Aorta (tissue), 5 donors: ENCODE results near the gene COL5A1. TPM values are rescaled to one million over a fixed set of nuclear protein-coding genes. Genes with fewer than 3 reads are reported as not detected.

ENCODE experiments used
- ATAC-seq: fragments of 200-7000 bp; cut with Tn5 transposase; one replicate; pipeline ENCODE4 v1.9.1; 2022; ENCODE audit warnings: moderate library complexity; ENCODE audit not compliant: low FRiP score
- DNase-seq, 2 donors: peaks; one replicate each; pipeline ENCODE4 v3.0.0-alpha.2; 2020
- H3K27ac ChIP-seq, 2 donors: one replicate each; pipeline ENCODE4 v1.5.1; 2013; ENCODE audit warnings: low read length in 2 of 2, mild to moderate bottlenecking in 2 of 2, moderate library complexity in 2 of 2, control low read depth in 1 of 2, inconsistent platforms in 1 of 2, low read depth in 1 of 2
- H3K27me3 ChIP-seq, 2 donors: one replicate each; pipeline ENCODE4 v1.6.1; 2013; ENCODE audit warnings: control low read depth in 1 of 2, low read length in 1 of 2, mild to moderate bottlenecking in 1 of 2, moderate library complexity in 1 of 2; ENCODE audit not compliant: insufficient read depth in 2 of 2, control insufficient read depth in 1 of 2
- H3K36me3 ChIP-seq, 2 donors: one replicate each; pipeline ENCODE4 v1.6.1; 2013; ENCODE audit warnings: control low read depth in 1 of 2, low read length in 1 of 2, mild to moderate bottlenecking in 1 of 2; ENCODE audit not compliant: insufficient read depth in 2 of 2, control insufficient read depth in 1 of 2
- H3K4me1 ChIP-seq, 2 donors: one replicate each; pipeline ENCODE4 v1.6.1; 2013; ENCODE audit warnings: low read length in 2 of 2, control low read depth in 1 of 2, mild to moderate bottlenecking in 1 of 2, moderate library complexity in 1 of 2; ENCODE audit not compliant: insufficient read depth in 2 of 2, control insufficient read depth in 1 of 2
- H3K4me3 ChIP-seq, 2 donors: one replicate each; pipeline ENCODE4 v1.5.1; 2013; ENCODE audit warnings: low read length in 2 of 2, control low read depth in 1 of 2, mild to moderate bottlenecking in 1 of 2
- H3K9me3 ChIP-seq: one replicate; pipeline ENCODE4 v1.6.1; 2013; ENCODE audit warnings: mild to moderate bottlenecking, low read length; ENCODE audit not compliant: control insufficient read depth
- WGBS, 2 donors: extraction: QIAGEN DNeasy Blood & Tissue Kit; methylation state at CpG; one replicate each; pipeline ENCODE4 v1.1.7; 2013; 5-methylcytosine and 5-hydroxymethylcytosine counted together
- intact Hi-C, 2 donors: fragments of 100-400 bp; cut with DNase I; formaldehyde crosslinking; loops; one replicate each; pipeline versions ENCODE4 v1.14.2 to v1.15.0; 2022
- polyA plus RNA-seq, 2 donors: library from polyadenylated mRNA; stranded (reverse); fragments of 200-250 nt; gene quantifications; one replicate each; pipeline ENCODE4 v1.2.3, GENCODE V29; 2013
- total RNA-seq, 2 donors: library from RNA; stranded (reverse); fragmentation: NEBNext Ultra II Directional; extraction: Animal tissue kit (Norgen Biotek cat#: 25700); gene quantifications; one replicate each; pipeline ENCODE4 v1.2.1, GENCODE V29; 2021
- donor health status: healthy with polysubstance abuse.
- donor health status: Bipolar disorder and iron deficiency.
- donor health status: DM: no; HTN: no; CAD: no.
- donor health status: DM: no; HTN: no; CAD: no.
- donor health status: DM: yes; HTN: yes; CAD: no.

The COL5A1 gene
- total and polyA plus RNA-seq, 4 donors: 18.7 to 159 (median 82.8) TPM

DNA sequence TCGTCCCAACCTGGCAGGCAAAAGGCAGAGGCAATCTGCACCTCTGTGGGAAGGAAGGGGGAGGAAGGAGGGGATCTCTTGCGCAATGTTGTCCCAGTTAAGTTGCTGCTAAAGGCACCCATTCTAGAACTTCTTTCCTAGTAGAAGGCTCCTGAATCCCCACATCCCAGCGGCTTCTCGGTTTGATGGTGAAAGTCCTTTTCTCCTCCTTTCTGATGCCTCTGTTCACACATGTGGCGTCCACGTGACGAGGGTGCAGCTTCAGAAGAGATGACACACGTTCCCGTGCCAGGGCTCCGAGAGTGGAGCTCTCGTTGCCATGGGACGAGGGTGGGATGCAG lies 142.1 kb downstream of the COL5A1 start:
- 77 to 78% methylated on average over 12 of the region's 12 CpGs for WGBS, 2 donors

DNA sequence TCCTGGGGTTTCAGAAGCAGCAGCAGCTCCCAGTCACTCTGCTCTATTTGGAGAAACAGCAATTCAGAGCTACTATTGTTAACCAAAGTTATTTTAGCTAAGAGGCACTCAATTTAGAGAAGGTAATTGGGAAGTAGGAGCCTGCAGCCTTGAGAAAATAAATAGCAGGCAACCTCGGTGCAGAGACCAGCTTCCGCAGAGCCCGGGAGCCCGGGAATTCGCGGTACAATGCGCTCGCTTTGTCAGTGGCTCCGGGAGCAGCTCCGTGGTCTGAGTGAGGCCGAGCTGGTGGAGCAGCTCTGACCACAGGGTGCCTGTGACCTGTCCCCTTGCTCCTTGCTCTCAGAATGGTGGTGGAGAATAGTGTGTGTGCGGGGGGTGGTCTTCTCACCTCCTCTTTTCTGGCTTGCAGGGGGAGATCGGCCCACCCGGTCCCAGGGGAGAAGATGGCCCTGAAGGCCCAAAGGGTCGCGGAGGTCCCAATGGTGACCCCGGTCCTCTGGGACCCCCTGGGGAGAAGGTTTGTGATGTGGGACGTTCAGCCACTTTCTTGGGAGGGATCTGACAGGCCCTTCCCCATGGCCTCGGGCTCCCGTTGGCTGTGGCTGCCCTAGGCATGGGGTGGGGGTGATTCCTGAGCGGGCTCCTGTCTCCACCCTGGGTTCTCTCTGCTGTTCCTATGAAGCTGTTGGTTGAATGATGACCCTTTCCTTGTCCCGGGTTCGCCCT lies 143.1 kb downstream of the COL5A1 start:
- peaks cover 0 to 4% of the 10 kb centered on the region in 2 donors for H3K36me3 ChIP-seq
- no peak for DNase-seq
- H3K9me3 ChIP-seq: no peaks in the 10 kb centered on the region

More for the DNA sequence above, 142.1 kb downstream of the COL5A1 start:
- H3K4me3 ChIP-seq: no peak overlapping the region
- intact Hi-C loops: no loop called here
- H3K4me1 ChIP-seq: no peaks in the 10 kb centered on the region
- DNase-seq (no peak), ATAC-seq (no peak)
- no peak overlapping the region for H3K27ac ChIP-seq
- H3K27me3 ChIP-seq: no peaks in the 10 kb centered on the region
- H3K36me3 ChIP-seq: peaks cover 0 to 4% of the 10 kb centered on the region in 2 donors
- no peaks in the 10 kb centered on the region for H3K9me3 ChIP-seq

GRCh38 chr9:134785325-134786108 lies 143.9 kb downstream of the COL5A1 start:
- H3K36me3 ChIP-seq: peaks cover 0 to 6% of the 10 kb centered on the region in 2 donors
- H3K4me1 ChIP-seq: no peaks in the 10 kb centered on the region
- no peaks in the 10 kb centered on the region for H3K27me3 ChIP-seq
- 73 to 75% methylated on average over 23 of the region's 23 CpGs for WGBS, 2 donors
- ATAC-seq (peak; percentile 28), DNase-seq (no peak)
- no peaks in the 10 kb centered on the region for H3K9me3 ChIP-seq
- no peak overlapping the region for H3K27ac ChIP-seq
- intact Hi-C loops: no loop called here
- H3K4me3 ChIP-seq: no peak overlapping the region

More for the DNA sequence above, 143.1 kb downstream of the COL5A1 start:
- WGBS, 2 donors: 81 to 82% methylated on average over 21 to 23 of the region's 23 CpGs
- Histone ChIP-seq H3K27ac (no peak overlapping the region), H3K27me3 (no peaks in the 10 kb centered on the region), H3K4me1 (no peaks in the 10 kb centered on the region), H3K4me3 (no peak overlapping the region)
- intact Hi-C loops: no loop called here
- ATAC-seq: no peak

- no peak for ATAC-seq
- Histone ChIP-seq H3K4me1 (no peaks in the 10 kb centered on the region), H3K4me3 (no peak overlapping the region), H3K36me3 (peaks cover 0 to 5% of the 10 kb centered on the region in 2 donors), H3K27me3 (no peaks in the 10 kb centered on the region), H3K9me3 (no peaks in the 10 kb centered on the region), H3K27ac (no peak overlapping the region)
- WGBS, 2 donors: 79 to 92% methylated on average over 8 of the region's 8 CpGs
- DNase-seq: no peak
- intact Hi-C loops: no loop called here
Measured at GRCh38 chr9:134787601-134788531, 146.3 kb downstream of the COL5A1 start.

DNA sequence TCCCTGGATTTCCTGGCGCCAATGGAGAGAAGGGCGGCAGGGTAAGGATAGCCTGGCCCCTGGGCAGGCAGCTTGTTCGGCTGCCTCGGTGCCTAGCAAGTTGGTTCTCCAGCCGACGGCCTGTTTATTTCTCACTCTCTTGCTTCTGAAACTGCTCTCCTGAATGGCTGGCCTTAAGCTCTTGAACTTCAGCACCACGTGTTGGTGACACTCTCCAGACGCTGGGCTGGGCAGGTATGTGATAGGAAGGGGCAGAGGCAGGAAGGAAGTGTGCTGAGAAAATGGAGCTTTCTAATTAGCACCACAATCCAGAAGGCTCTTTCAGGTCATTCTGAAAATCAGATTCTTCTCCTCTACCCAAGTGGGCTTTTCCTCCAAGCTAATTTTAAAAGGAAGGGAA lies 147.6 kb downstream of the COL5A1 start:
- intact Hi-C loops: no loop called here
- WGBS, 2 donors: 72 to 76% methylated on average over 8 of the region's 8 CpGs
- no peak for ATAC-seq
- no peak for DNase-seq
- H3K36me3 ChIP-seq: peaks cover 0 to 5% of the 10 kb centered on the region in 2 donors
- no peaks in the 10 kb centered on the region for H3K9me3 ChIP-seq
- no peaks in the 10 kb centered on the region for H3K4me1 ChIP-seq
- no peak overlapping the region for H3K27ac ChIP-seq
- H3K27me3 ChIP-seq: no peaks in the 10 kb centered on the region
- H3K4me3 ChIP-seq: no peak overlapping the region

GRCh38 chr9:134791009-134791408 lies 149.4 kb downstream of the COL5A1 start:
- DNase-seq (no peak), ATAC-seq (no peak)
- H3K4me3 ChIP-seq: no peak overlapping the region
- no peaks in the 10 kb centered on the region for H3K9me3 ChIP-seq
- peaks cover 0 to 5% of the 10 kb centered on the region in 2 donors for H3K36me3 ChIP-seq
- no peaks in the 10 kb centered on the region for H3K4me1 ChIP-seq
- WGBS, 2 donors: 82 to 87% methylated on average over 9 of the region's 9 CpGs
- no peak overlapping the region for H3K27ac ChIP-seq
- intact Hi-C loops: no loop called here
- no peaks in the 10 kb centered on the region for H3K27me3 ChIP-seq

DNA sequence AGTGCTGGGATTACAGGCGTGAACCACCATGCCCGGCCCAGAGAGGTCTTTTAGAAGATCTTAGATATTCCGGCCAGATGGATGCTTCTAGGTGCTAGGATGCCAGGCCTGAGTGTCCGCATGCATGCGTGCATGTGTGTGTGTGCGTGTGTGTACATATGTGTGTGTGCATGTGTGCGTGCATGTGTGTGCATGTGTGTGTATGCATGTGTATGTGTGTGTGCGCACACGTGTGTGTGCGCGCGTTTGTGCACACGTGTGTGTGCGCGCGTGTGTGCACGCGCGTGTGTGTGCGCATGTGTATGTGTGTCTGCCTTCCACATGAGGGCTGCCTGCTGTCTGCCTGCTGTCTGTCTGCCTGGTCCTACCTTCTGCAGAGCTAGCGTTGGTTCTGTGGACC lies 151.0 kb downstream of the COL5A1 start:
- Histone ChIP-seq H3K4me1 (no peaks in the 10 kb centered on the region), H3K4me3 (no peak overlapping the region), H3K27me3 (no peaks in the 10 kb centered on the region), H3K27ac (no peak overlapping the region), H3K36me3 (peaks cover 0 to 5% of the 10 kb centered on the region in 2 donors), H3K9me3 (no peaks in the 10 kb centered on the region)
- intact Hi-C loops: no loop called here
- 44 to 82% methylated on average over 15 to 21 of the region's 21 CpGs for WGBS, 2 donors
- DNase-seq (no peak), ATAC-seq (no peak)

- DNase-seq (no peak), ATAC-seq (no peak)
- intact Hi-C loops: no loop called here
- no peak overlapping the region for H3K27ac ChIP-seq
- WGBS, 2 donors: 78 to 82% methylated on average over 23 of the region's 23 CpGs
- H3K4me3 ChIP-seq: no peak overlapping the region
- H3K36me3 ChIP-seq: peaks cover 2 to 5% of the 10 kb centered on the region in 2 donors
- no peaks in the 10 kb centered on the region for H3K27me3 ChIP-seq
- H3K9me3 ChIP-seq: no peaks in the 10 kb centered on the region
- no peaks in the 10 kb centered on the region for H3K4me1 ChIP-seq
Measured at GRCh38 chr9:134793288-134794188, 151.9 kb downstream of the COL5A1 start.
